HS-5 (cell line): Measurements from ENCODE around the gene GAS7.

ENCODE experiments used
- DNase-seq: peaks from one replicate; pipeline ENCODE4 v3.0.0-alpha.2; 2012; ENCODE audit warnings: low read depth

The GAS7 gene

DNA sequence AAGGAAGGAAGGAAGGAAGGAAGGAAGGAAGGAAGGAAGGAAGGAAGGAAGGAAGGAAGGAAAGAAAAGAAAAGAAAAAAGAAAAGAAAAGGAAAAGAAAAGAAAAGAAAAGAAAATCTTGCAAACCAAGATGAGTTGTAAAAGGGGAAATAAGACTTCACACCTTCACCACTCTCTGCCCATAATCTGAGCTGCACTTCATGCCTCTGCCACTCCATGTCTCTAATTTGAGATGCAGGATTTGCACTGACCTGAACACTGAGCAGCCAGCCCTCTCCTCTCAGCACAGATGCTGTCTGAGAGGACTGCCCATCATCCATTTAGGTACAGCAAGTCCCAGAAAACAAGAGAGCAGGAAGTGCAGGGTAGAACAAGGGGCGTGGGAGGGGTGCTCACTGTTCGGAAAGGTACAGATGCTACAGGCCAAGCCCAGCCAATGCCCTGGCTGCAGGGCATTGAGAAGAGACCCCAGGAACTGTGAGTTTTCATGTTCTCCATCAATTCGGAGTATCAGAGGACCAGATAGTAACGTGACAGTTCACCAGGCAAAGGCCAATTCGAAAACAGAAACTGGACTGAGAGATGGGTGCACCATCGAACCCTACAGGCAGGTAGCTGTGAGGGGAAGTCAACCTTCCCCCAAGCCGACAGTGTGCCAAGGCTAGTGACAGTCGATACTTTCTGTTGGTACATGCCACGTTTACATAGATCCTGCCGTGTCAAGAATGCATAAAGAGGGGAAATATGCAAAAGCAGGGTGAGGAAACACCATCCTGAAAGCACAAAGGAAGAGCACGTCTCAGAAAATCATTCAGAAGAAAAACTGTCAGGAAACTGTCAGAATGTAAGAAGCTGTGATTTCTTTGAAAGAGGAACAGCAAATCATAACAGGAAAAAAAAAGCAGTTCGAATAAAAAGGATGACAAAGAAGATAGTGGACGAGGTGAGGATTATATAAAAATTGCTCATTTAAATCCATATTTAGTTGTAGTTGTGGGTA lies 151.3 kb downstream of the GAS7 start:
- no peak for DNase-seq

DNA sequence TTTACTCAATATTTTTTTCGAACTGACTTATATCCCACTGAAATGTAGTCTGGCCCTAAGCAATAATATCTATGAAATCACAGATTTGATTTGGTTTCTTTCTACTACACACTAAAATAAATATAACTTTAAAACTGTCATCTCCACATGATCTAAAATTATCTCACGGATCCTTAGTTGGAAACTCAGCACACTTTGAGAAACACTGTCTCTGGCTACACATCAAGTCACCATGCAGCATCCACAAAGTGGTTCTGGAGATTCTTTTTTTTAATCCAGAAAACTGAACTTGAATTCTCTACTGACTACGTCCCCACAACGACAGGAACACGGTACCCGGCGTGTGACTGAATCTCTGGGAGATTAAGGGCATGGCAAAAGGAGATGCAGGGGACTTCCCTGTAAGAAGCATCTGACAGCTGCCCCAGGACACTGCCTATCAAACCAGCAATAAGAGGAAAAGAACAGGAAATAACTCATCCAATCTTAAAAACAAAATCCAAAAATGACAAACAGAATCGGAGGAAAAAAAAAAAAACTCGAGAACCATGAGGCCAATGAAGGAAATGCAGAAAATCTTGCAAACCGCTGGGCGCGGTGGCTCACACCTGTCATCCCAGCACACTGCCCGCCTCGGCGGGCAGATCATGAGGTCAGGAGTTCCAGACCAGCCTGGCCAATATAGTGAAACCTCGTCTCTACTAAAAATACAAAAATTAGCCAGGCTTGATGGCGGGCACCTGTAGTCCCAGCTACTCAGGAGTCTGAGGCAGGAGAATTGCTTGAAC lies 152.3 kb downstream of the GAS7 start:
- DNase-seq: no peak

DNA sequence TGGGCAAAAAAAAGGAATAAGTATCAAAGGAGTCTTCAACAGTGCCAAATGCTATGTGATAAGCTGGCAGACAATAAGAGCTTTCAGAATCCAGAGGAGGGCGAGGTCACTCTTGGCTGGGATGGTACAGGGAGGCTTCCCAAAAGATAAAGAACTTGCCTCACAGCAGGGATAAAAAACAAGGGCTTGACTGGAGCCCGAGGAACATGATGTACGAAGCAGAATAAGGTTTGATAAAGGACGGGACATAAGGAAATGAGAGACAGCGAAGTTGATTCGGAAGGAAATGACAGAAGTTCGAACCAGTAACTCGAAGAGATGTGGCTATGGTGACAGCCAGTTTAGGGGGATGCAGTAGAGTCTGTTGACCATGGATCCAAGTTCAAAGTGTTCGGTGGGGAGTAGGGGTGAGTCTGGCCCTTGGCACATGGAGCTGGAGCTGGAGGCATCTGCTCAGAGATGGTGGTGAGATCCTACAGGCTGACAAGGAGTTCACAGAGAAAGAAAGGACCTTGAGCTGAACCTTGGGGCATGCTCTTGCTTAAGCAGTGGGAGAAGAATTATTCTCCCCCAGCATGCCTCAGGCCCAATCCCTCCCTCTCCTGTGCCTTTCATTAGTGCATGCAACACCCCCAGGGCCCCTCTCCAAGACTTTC lies 155.7 kb downstream of the GAS7 start:
- no peak for DNase-seq

DNA sequence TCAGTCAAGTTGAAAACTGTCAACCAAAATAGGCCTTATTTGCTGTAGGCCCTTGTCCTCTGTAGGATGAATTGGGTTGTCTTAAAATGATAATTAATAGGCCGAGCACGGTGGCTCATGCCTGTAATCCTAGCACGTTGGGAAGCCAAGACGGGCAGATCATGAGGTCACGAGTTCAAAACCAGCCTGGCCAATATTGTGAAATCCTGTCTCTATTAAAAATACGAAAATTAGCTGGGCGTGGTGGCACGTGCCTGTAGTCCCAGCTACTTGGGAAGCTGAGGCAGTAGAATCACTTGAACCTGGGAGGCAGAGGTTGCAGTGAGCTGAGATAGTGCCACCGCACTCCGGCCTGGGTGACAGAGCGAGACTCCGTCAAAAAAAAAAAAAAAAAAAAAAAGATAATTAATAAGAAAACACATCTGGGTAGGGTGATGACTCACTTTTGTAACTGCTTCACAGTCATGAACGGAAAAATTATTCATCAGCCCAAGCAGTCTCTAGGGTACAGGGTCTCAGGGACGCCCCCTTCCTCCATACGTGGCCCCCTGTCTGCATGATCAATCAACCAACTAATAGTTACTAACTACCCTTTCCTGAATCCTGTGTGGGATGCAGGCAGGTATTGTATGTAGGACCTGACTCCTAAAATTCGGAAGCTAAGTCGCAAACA lies 156.4 kb downstream of the GAS7 start:
- DNase-seq: no peak

DNA sequence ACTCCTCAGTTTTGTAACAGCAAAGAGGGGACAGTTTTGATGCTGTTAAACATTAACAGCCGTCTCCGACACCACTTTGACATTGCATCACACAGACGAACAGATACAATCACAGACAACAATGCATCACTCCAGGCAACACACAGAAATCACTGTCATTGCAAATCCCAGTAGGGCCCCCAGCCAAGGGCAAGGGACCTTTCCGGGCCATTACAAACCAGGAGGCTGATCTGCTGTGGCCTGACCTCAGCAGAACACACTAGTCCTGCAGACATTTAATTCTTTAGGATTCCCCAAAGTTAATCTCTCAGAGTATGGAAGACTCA lies 157.2 kb downstream of the GAS7 start:
- DNase-seq: no peak

DNA sequence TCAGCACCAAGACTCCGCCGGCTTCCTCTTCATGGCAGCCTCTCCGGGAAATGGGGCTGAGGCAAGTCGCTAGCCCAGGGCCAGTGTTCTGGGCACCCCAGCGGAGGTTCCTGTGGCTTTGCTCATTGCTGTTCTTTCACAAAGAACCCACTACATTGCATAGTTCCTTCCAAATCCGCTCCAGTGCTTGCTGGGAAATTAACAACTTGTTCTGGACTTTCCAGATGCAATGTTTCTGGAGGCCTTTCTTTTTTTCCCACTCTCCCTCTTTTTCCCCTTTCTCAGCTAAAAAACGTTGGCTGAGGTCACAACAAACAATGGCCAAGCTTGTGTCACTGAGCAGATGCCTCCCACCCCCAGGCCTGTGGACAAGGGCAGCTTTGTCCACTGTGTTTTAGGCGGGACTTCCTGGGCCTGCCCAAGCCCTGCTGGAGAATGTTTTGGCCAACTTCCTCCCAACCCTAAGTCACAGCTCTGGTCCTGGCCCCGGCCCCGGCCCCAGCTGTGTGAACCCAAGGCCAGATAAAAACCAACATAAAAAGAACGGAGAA lies 161.8 kb downstream of the GAS7 start:
- DNase-seq: no peak

DNA sequence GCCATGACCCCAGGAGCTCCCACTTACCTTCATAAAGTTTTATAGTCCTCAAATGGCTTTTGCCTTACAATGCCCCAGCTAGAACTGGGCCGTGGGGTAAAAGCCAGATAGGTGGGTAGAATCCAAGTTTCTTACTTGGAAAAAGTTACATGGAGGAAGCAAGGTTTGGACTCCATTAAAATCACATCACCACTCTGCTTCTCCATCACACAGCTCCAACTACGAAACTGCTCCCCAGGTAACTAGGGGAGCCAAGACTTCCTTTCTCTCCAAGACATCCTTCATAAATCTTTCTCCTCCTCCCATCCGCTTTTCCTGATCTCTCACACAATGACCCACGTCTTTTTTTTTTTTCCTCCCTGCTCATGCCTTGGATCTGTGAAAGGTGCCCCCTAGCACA lies 162.5 kb downstream of the GAS7 start:
- no peak for DNase-seq

DNA sequence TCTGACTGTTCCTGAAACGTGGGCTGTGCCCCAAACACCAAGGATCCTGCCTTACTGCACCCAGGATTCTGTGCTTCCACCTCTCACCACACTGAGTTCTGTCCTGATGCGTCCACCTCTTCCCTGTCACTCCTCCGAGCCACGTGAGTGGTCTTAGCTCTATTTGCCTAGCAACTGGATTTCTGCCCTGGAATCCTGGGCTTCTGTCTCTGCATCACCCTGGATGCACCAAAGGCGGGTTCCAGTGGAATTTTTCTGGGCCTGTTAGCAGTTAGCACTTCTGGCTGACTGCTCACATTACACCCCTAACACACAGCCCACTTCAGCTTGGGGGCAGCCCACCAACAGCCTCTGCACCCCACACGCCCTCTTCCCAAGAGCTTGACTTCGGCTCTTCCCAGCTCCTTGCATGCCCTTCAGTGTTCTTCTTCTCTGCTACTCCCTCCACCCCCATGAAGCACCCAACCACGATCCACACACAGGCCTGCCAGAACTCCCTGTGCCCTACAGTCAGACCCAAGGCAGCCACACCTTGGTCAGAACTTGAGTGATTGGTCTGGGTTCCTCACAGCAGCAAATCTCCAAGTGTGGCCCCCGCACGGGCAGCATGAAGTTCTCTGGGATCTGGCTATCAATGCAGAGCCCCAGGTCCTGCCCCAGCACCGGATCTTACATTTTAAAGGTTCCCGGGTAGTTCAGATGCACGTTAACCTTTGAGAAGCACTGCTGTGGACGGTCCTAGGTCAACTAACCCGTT lies 163.5 kb downstream of the GAS7 start:
- DNase-seq: no peak

DNA sequence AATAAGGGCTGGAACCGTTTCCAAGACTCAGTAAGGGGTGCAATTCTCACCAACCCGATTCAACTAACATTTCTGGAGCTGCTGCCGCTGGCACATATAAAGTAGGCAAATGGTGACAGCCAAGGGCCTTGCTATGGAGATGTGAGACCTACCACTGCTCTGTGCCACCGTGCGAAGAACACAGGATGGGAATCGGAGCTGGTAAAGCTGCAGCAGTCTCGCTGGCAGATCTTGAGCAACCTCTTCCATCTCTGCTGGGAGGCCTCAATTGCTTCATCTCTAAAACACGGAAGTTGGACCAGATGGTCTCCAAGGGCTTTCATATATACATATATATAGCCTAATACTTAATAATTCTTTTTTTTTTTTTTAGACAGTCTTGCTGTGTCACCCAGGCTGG lies 164.4 kb downstream of the GAS7 start:
- no peak for DNase-seq

DNA sequence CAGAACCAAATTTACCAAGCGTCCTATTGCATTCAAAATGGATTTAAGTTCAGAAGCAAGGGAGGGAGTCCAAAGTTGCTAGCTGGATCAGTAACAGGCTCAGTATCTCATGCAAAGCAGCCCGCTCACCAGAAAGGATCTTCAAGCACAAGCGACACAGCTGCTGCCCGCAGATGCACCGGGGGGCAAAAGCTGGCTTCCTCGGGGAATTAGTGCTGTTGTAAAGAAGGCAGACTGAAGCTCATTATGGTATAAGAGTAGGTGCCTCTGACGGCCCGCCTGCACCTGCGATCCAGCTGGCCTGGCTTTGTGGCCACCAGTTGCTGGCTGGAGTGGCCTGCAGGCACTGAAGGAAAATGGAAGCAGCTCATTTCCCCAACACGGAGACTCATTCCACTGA lies 165.0 kb downstream of the GAS7 start:
- no peak for DNase-seq

DNA sequence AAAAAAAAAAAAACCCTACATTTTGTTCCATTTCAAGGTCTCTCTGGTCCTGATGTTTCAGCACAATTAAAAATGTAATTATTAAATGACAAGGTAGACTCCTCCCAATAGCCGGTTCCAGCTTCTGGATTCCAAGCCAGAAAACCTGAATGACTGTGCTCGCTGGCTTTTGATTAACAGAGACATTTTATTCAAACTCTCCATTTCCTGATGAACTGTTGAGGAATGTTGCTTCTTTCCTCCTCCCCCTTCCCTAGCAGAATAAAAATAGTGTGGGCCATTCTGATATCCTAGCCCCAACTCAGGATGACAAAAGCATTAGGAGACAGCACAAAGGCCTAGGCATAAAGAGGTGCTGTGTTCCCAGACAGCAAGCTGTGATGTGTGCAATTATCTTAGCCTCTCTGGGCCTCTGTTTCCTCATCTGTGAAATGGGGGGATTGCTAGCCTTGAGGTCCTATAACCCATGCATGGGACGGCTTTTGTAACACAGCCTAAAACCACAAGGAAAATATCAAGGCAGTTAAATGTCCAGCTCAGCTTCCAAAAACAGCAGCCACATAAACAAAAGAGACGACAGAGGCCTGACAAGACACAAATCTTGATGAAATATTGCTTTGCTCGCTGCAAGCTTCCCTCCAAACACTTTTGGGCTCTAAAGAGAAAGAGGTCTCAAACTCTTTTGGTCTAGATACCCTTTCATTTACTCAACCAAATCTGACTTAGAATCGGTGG lies 166.1 kb downstream of the GAS7 start:
- DNase-seq: no peak

DNA sequence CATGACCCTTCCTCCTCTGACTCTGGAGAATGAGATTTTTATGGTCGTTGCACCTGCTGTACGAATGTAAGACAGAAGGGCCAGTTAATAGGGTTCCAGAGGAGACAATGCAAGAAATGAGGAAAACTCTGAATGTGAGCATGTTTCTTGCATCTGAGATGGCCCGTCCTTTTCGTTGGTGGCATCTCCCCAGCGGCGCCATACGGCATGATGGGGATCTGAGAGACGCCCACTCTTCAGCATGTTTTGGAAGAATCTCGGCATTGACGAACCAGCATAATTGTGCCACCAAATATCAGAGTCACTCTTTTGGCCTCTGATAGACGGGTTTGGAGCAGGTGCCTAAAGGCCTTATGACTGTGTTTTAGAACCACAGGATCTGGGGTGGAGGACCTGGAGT lies 166.8 kb downstream of the GAS7 start:
- no peak for DNase-seq

DNA sequence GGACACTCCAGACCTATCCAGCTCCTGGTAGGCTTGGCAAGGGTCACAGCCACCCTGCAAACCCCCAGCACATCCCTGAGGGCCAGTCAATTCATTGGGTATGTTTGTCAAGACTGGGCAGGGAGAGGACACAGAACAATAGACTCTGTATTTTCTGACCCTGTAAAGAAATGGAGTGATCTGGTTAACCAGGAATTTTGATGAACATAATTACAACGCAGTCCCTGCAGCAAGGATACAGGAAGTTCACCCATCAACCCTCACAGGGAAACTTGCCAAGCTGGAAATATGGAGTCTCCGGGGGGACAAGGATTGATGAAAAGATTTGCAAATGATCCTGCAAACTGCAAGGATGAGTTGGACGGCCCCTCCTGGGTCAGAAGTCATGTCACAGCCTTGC lies 167.3 kb downstream of the GAS7 start:
- DNase-seq: no peak

DNA sequence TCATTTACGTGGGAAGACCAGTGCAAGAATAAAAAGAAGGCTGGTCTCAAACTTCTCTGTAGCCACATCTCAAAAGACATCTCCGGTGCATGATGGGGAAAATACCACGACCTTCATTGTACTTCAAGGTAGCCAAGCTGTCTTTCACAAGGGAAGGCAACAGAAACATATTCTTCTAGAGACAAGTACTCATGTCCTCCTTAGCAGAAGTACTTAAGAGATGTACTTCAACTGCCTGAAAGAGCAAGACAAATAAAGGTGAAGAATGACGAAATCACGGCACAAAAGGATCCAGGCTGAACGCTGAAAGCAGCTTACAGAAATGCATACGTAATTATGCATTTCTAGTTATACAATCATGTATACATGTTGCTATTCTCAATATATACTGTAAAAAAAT lies 169.3 kb downstream of the GAS7 start:
- no peak for DNase-seq

DNA sequence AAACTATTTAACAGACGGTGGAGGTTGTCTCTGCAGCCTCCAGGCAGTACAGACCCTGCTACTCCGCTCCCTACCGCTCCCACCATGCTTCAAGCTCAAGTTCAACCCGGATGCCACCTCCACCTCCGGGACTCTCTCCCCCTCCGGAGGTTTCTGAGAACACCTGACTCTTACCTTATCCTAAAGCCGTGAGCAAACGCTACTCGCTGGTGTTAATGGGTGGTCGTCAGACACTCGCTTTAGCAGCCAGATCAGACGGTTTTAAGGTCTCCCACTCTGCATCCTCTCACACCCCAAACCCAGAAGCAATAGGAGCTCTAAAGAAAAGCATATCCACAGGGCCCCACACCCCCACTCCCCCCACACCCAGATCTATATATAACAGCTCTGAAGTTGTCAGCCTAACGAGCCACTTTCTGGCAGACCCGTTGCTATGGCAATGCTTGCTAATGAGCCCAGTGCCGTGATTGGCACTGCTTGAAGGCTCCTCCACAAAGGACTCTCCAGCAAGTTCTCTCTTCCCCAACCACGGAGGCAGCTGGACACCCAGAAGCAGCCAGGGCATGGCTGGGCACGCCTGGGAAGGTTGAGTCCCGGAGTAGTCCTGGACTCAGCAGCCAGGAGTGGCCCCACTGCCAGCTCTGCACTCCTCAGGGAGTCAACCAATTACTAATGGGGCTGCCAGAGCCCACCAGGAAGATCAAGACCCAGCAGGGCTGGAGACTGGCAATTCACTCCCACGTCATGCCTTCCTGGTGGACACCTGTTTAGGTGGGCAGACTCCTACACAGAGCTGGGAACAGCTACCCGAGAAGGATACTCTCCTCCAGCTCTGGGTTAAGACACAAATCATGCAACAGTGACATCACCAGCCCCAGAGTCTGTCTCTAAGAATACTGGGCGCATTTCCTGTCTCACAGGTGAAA lies 172.2 kb downstream of the GAS7 start:
- DNase-seq: no peak

DNA sequence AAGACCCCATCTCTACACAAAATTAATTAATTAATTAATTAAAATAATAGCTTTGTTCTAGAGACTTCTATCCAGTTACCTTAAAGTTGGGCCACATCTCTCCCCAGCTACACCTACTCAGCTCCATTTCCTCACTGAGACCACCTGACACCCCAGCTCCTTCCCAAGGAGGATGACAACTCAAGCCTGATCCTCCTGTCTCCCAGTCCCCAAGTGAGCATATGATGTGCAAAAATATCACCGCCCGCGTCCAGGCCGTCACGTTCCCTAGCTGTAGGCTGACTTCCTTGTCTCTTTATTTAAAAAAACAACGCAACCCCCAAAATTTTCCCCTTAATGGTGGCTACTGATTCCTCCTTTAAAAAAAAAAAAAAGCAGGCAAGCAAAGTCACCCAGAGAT lies 173.2 kb downstream of the GAS7 start:
- no peak for DNase-seq

DNA sequence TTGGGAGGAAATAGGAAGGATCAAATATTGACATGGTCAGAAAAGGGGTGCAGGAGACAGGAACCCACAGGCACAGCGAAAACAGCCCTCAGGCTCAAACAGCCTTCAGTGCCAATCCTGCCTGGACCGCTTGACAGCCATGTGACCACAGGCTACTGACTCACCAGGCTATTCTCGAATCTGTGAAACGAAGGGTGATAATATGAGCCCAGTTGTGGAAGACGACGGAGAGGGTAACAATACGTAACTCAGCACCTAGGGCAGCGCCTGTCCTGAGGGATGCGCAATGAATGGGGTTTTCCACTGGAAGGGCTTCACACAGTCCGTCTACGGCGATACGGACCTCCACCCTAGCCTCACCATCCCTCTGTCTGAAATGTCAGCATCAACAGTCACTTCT lies 176.0 kb downstream of the GAS7 start:
- no peak for DNase-seq

DNA sequence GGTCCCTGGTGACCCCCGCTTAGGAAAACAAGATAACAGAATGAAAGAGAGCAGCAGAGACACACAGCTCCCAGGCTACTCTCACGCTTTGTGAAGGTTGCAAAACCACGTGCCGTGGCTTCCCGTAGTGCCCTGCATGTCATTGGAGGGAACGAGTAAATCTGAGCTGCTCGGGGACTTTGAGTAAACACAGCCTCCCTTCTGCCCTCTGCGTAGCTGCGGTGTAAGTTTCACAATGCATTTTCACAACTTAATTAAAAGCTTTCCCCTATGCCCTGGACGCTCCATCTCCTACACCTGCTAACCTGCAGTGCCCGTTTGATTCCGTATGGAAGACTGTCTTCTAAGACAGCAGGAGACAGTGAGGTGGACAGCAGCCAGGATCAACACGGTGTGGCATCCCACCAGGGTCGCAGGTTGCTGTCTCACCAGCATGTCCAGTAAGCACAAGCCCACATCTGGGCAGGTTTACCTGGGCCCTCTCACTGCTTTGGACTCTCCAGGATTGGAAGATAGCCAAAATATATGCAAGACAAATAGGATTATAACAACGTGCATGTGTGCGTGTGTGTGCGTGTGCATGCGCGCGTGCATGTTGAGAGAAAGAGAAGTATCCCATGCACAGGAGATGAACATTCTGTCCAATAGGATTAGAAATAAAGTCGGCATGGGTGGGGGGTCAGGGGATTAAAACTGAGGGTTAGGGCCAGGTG lies 177.0 kb downstream of the GAS7 start:
- DNase-seq: no peak

DNA sequence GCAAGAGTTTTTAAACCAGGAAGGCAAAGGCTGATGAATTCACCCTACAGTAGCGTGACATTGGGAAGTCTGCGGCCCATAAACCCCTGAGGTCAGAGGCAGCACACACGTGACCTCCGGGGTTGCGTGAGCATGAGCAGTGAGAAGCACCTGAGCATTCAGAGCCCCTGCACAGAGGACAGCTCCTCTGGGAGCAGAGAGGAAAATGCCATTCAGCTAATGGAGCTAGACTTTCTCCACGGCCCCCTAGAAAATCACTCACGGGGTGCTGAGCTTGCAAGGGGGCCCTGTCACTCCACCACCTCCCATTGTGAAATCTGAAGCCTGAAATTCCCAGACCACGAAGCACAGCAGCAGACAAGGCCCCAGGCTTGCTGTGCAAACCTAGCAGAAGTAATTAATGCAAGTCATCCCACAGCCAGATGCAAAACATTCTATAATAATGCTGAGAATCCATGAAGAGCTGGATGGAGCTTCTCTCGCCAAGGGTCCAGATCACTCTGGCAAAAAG lies 178.4 kb downstream of the GAS7 start:
- DNase-seq: no peak
